Left cardiac atrium (tissue), 4 donors: ENCODE data around the gene RECK. TPM values are rescaled to one million over a fixed set of nuclear protein-coding genes. Genes with fewer than 3 reads are reported as not detected.

Experiments used
- ATAC-seq, 2 donors: fragments of 200-7000 bp; cut with Tn5 transposase; one replicate each; pipeline ENCODE4 v1.9.1; 2020; ENCODE audit warnings: mild to moderate bottlenecking in 2 of 2, moderate library complexity in 2 of 2
- DNase-seq: peaks from one replicate; pipeline ENCODE4 v3.0.0-alpha.2; 2020
- intact Hi-C, 2 donors: fragments of 100-400 bp; cut with DNase I; formaldehyde crosslinking; loops; one replicate each; pipeline versions ENCODE4 v1.14.1 to v1.15.1; 2022 to 2023
- total RNA-seq, 2 donors: library from RNA; stranded (reverse); fragmentation: NEBNext Ultra II Directional; extraction: Animal tissue kit (Norgen Biotek cat#: 25700); gene quantifications; one replicate each; pipeline ENCODE4 v1.2.1, GENCODE V29; 2021
- donor health status: DM: no; HTN: yes; CAD: no.
- donor health status: DM: no; HTN: yes; CAD: no; lungs with severe emphysema.
- donor health status: DM: yes; HTN: yes; CAD: no.
- donor health status: Dilated cardiomyopathy.

The RECK gene
- total RNA-seq, 2 donors from 2014 or later = 8.1 to 8.9 TPM

- peak; percentile 47 to 65 for ATAC-seq
Measured at GRCh38 chr9:36023260-36024048, 13.3 kb upstream of the RECK start.

GRCh38 chr9:36025746-36026145 is 11.0 kb upstream of the RECK start:
- intact Hi-C loops = no loop called here
- DNase-seq (no peak), ATAC-seq (no peak)

More at GRCh38 chr9:36023260-36024048, 13.3 kb upstream of the RECK start:
- intact Hi-C loops = loop anchor here (1.0 to 5.0 kb wide), 3 partner anchors 68 to 121 kb away; no protein-coding TSS in a partner anchor
- peak; percentile 61 for DNase-seq

- ATAC-seq (no peak), DNase-seq (no peak)
- intact Hi-C loops = no loop called here
Measured at GRCh38 chr9:36029202-36029601, 7.5 kb upstream of the RECK start.

GRCh38 chr9:36029765-36030528 is 6.8 kb upstream of the RECK start:
- ATAC-seq = peak; percentile 67 to 89

GRCh38 chr9:36030871-36031270 is 5.8 kb upstream of the RECK start:
- DNase-seq = no peak
- intact Hi-C loops = no loop called here
- no peak for ATAC-seq

More at GRCh38 chr9:36029765-36030528, 6.8 kb upstream of the RECK start:
- intact Hi-C loops = no loop called here
- DNase-seq = no peak

GRCh38 chr9:36031774-36032555 is 4.7 kb upstream of the RECK start:
- intact Hi-C loops = no loop called here
- no peak for ATAC-seq
- DNase-seq = no peak

GRCh38 chr9:36033788-36034187 is 2.9 kb upstream of the RECK start:
- intact Hi-C loops = no loop called here
- DNase-seq (no peak), ATAC-seq (no peak)

GRCh38 chr9:36034234-36034633 is 2.5 kb upstream of the RECK start:
- intact Hi-C loops = no loop called here
- DNase-seq (no peak), ATAC-seq (no peak)

GRCh38 chr9:36035006-36035405 is 1.7 kb upstream of the RECK start:
- intact Hi-C loops = no loop called here
- DNase-seq = no peak
- ATAC-seq = no peak

GRCh38 chr9:36036253-36036779 is 397 bp upstream of the RECK start:
- intact Hi-C loops = no loop called here

GRCh38 chr9:36037549-36038122 is 923 bp downstream of the RECK start:
- ATAC-seq (peak; percentile 4 to 33), DNase-seq (no peak)
- intact Hi-C loops = no loop called here

More at GRCh38 chr9:36036253-36036779, 397 bp upstream of the RECK start:
- DNase-seq = no peak
- no peak for ATAC-seq

- intact Hi-C loops = no loop called here
- no peak for DNase-seq
- no peak for ATAC-seq
Measured at GRCh38 chr9:36039121-36039520, 2.4 kb downstream of the RECK start.

- ATAC-seq = peak in 1 of 2 donors; percentile 20
- DNase-seq = no peak
- intact Hi-C loops = no loop called here
Measured at GRCh38 chr9:36039696-36040095, 3.0 kb downstream of the RECK start.

GRCh38 chr9:36040271-36040925 is 3.7 kb downstream of the RECK start:
- intact Hi-C loops = no loop called here
- ATAC-seq (no peak), DNase-seq (no peak)

- no peak for ATAC-seq
- DNase-seq = no peak
- intact Hi-C loops = no loop called here
Measured at GRCh38 chr9:36041506-36041905, 4.8 kb downstream of the RECK start.

GRCh38 chr9:36045610-36046009 is 8.9 kb downstream of the RECK start:
- ATAC-seq = no peak
- intact Hi-C loops = no loop called here

GRCh38 chr9:36046923-36047322 is 10.2 kb downstream of the RECK start:
- ATAC-seq = no peak
- intact Hi-C loops = no loop called here

More at GRCh38 chr9:36045610-36046009, 8.9 kb downstream of the RECK start:
- DNase-seq = no peak

GRCh38 chr9:36049408-36049807 is 12.7 kb downstream of the RECK start:
- no peak for ATAC-seq
- intact Hi-C loops = no loop called here
- no peak for DNase-seq

More at GRCh38 chr9:36046923-36047322, 10.2 kb downstream of the RECK start:
- DNase-seq = no peak
